Coronary artery (tissue), 2 donors: ENCODE data around the gene STAT6.

ENCODE experiments used
- DNase-seq: peaks from one replicate; pipeline ENCODE4 v3.0.0-alpha.2; 2017; ENCODE audit warnings: low spot score
- H3K27ac ChIP-seq, 2 donors: fragments of 200-600 bp; sonication (generic); one replicate each; pipeline ENCODE4 v1.5.1; 2016 to 2019
- H3K4me3 ChIP-seq: fragments of 200-600 bp; sonication (generic); 2 replicates; pipeline ENCODE4 v1.5.1; 2016; ENCODE audit warnings: mild to moderate bottlenecking, moderate library complexity
- TF ChIP-seq, protein P1 (sequence below): fragments of 200-600 bp; sonication (generic); IDR thresholded peaks from one replicate; pipeline ENCODE4 v1.5.1; 2019; ENCODE audit warnings: antibody characterized with exemption

STAT6 gene

DNA sequence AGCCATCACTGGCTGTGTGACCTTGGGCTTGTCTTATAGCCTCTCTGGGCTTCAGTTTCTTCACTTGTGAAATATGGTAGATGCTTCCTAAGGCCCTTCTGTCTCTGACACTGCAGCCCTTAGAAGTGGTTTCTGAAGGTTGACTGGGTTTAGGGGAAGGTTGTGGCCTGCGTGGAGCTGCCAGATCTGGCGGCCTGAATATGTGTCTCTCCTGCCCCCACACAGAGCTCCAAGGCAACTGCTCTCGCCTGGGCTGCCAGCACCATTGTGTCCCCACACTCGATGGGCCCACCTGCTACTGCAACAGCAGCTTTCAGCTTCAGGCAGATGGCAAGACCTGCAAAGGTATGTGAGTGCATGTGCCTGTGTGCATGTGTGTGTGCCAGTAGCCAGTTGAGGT is 32.3 kb upstream of the STAT6 start:
- TF ChIP-seq, protein P1, sequence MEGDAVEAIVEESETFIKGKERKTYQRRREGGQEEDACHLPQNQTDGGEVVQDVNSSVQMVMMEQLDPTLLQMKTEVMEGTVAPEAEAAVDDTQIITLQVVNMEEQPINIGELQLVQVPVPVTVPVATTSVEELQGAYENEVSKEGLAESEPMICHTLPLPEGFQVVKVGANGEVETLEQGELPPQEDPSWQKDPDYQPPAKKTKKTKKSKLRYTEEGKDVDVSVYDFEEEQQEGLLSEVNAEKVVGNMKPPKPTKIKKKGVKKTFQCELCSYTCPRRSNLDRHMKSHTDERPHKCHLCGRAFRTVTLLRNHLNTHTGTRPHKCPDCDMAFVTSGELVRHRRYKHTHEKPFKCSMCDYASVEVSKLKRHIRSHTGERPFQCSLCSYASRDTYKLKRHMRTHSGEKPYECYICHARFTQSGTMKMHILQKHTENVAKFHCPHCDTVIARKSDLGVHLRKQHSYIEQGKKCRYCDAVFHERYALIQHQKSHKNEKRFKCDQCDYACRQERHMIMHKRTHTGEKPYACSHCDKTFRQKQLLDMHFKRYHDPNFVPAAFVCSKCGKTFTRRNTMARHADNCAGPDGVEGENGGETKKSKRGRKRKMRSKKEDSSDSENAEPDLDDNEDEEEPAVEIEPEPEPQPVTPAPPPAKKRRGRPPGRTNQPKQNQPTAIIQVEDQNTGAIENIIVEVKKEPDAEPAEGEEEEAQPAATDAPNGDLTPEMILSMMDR = no peak
- no peak for DNase-seq
- peak overlapping the region in 1 of 2 donors; percentile 72 for H3K27ac ChIP-seq

DNA sequence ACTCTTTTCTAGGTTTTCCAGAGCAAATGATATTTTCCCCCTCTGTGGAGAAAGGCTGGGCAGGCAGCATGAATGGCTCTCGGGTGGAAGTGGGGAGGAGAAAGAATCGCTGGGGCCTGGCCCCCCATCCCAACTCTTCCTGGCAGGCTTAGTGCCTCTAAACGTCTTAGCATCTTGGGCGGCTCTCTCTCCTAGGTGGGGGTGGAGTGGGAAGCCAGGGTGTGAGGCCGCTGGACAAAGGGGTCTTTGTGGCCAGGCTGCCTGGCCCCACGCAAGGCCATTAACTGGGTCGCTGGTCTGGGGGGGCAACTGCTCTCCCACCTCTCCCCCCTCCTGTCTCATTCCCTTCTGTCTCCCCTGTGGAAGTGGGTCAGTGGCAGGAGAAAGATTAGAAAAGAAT is 31.6 kb upstream of the STAT6 start:
- Histone ChIP-seq H3K4me3 (no peak overlapping the region), H3K27ac (peak overlapping the region in 1 of 2 donors; percentile 72)
- TF ChIP-seq, protein P1 = no peak
- no peak for DNase-seq

More for the DNA sequence above, 32.3 kb upstream of the STAT6 start:
- no peak overlapping the region for H3K4me3 ChIP-seq

DNA sequence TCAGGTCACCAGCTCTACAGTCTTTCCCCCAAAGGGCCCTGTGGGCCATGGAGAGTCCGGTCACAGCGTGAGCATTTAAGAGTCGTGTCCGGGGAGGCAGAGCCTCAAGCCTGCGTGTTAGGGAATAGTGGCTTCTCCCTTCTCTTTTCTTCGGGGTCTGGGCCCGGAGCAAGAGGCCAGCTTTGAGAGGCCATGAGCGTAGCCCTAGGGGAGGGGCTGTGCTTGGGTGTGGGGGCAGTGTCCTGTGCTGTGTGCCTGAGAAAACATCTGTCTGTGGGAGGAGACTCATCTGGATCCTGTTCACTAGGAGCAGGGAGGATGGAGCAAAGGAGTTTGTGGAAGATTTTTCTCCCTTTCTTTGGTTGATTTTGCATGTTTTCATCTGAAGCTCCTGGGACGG is 31.0 kb upstream of the STAT6 start:
- no peak for DNase-seq

DNA sequence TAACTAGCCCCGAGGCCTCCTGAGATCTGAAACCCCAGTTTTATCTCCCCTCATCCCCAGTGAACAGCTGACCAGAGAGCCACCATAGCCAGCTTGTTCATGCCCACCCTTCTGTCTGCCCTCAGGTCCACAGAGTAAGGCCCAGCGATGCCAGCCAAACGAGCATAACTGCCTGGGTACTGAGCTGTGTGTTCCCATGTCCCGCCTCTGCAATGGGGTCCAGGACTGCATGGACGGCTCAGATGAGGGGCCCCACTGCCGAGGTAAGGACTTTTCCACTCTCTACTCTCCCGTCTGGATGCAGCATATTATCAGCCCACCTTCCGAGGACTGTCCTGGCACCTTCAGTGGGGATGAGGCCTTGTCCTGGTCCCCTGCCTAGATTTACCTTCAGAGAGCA is 30.1 kb upstream of the STAT6 start:
- DNase-seq = no peak
- peak overlapping the region in 1 of 2 donors; percentile 72 for H3K27ac ChIP-seq
- TF ChIP-seq, protein P1 = no peak
- H3K4me3 ChIP-seq = no peak overlapping the region

More for the DNA sequence above, 31.0 kb upstream of the STAT6 start:
- Histone ChIP-seq H3K4me3 (no peak overlapping the region), H3K27ac (peak overlapping the region in 1 of 2 donors; percentile 72)
- TF ChIP-seq, protein P1 = no peak

DNA sequence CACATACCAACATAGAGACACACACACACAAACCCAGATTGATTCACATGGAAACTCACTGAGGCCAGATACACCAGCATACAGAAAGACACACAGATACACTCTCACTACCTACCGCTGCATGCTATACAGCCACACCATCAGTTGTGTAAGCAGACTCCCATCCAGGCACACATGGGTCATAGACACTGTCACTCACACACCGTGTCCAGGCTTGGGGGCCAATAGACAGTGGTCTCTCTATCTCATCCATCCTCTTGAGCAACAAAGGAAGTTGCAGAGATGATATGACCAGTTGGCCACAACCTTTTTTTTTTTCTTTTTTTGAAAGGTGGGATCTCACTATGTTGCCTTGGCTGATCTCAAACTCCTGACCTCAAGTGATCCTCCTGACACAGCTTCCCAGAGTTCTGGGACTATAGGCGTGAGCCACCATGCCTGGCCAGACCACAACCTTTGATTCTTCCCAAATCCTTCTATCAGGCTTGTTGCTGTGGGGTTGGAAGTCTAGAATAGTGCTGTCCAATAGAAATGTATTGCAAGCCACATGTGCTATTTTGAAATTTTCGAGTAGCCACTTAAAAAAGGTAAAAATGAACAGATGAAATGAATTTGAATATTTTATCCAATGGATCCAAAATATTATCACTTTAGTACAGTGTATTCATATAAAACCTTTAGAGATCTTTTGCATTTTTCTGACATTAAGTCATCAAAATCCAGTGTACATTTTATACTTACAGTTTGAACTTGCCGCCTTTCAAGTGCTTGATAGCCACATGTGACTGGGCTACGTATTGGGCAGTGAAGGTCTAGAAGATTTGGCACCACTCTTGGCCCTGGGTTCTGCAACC is 28.9 kb upstream of the STAT6 start:
- peak overlapping the region in 1 of 2 donors; percentile 99 for H3K27ac ChIP-seq
- H3K4me3 ChIP-seq = no peak overlapping the region
- no peak for DNase-seq
- TF ChIP-seq, protein P1 = no peak

DNA sequence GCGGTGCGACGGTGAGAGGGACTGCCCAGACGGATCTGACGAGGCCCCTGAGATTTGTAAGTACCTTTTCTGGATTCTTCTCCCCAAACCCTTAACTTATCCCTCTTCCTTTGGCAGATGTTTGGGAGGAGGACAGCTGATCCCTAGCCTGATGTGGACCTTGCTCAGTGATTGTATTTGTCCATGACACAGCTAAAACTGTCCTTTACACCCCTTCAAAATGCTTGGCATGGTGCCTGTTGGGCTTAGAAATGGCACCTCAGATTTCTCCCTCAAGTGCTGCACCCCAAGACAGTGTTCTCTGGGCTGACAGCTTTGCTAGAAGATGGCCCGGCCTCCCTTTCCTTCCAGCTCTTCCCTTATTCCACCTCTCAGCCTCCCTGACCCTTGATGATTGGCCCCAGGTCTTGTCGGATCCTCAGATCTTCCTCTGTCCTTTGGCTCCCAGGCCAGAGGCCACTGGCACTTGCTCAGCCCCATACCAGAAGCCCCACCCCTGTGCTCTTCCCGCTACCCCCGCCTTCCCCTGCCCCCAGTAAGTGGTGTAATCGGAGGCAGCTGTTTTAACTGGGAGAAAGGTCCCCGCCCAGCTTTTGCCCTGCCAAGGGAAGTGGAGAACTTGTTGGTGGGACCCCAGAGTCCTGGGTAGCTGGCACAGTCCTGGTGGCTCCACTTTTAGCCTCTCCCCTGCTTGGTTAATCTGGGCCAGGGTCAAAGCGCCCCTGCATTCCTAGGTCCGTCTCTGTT is 27.5 kb upstream of the STAT6 start:
- H3K27ac ChIP-seq = peak overlapping the region in 1 of 2 donors; percentile 99
- TF ChIP-seq, protein P1 = no peak
- no peak for DNase-seq

More for the DNA sequence above, 27.5 kb upstream of the STAT6 start:
- no peak overlapping the region for H3K4me3 ChIP-seq
